NCI-H1694 treated with DMSO at 0.1 percent for 48 hours (cell line): Measurements from ENCODE around the gene ANKRD36.
"Not testable (repeated sequence)": the region's sequence is repeated elsewhere in the genome, so short reads cannot be mapped to it uniquely, and the experiment has no call there.

ENCODE experiments used
- DNase-seq: peaks from one replicate; lab custom pipeline; 2025; lab: John Stamatoyannopoulos, UW

ANKRD36 gene

GRCh38 chr2:97113050-97113881, at the start of gene ANKRD36:
Gene ANKRD36, plus strand, starts transcription at chr2:97113153. Its CDS starts 587 bp downstream, at chr2:97113740.
- DNase-seq, result not testable (repeated sequence)

- not testable (repeated sequence) for DNase-seq
Observed at GRCh38 chr2:97066030-97066429, 46.9 kb upstream of the ANKRD36 start.

GRCh38 chr2:97067279-97068004, 45.5 kb upstream of the ANKRD36 start:
- no peak for DNase-seq

GRCh38 chr2:97068074-97068473, 44.9 kb upstream of the ANKRD36 start:
- no peak for DNase-seq

- not testable (repeated sequence) for DNase-seq
Observed at GRCh38 chr2:97068722-97069121, 44.2 kb upstream of the ANKRD36 start.

- not testable (repeated sequence) for DNase-seq
Observed at GRCh38 chr2:97070915-97071314, 42.0 kb upstream of the ANKRD36 start.

- DNase-seq, result not testable (repeated sequence)
Observed at GRCh38 chr2:97077213-97077612, 35.7 kb upstream of the ANKRD36 start.

GRCh38 chr2:97080855-97081254, 32.1 kb upstream of the ANKRD36 start:
- DNase-seq, result not testable (repeated sequence)

GRCh38 chr2:97082206-97082605, 30.7 kb upstream of the ANKRD36 start:
- DNase-seq, result peak; percentile 13

GRCh38 chr2:97083516-97083915, 29.4 kb upstream of the ANKRD36 start:
- DNase-seq, result not testable (repeated sequence)

GRCh38 chr2:97085093-97085492, 27.9 kb upstream of the ANKRD36 start:
- DNase-seq, result not testable (repeated sequence)

GRCh38 chr2:97088706-97089105, 24.2 kb upstream of the ANKRD36 start:
- not testable (repeated sequence) for DNase-seq

GRCh38 chr2:97092946-97093345, 20.0 kb upstream of the ANKRD36 start:
- not testable (repeated sequence) for DNase-seq

- not testable (repeated sequence) for DNase-seq
Observed at GRCh38 chr2:97093983-97094771, 18.8 kb upstream of the ANKRD36 start.

- peak; percentile 60 for DNase-seq
Observed at GRCh38 chr2:97094772-97095611, 18.0 kb upstream of the ANKRD36 start, which contains the start of gene FAHD2B. Gene FAHD2B, minus strand, starts transcription at chr2:97094882. Its CDS starts 3,176 bp downstream, at chr2:97091706.

GRCh38 chr2:97095661-97096060, 17.3 kb upstream of the ANKRD36 start:
- DNase-seq, result no peak

- DNase-seq, result not testable (repeated sequence)
Observed at GRCh38 chr2:97098786-97099372, 14.1 kb upstream of the ANKRD36 start.

- DNase-seq, result not testable (repeated sequence)
Observed at GRCh38 chr2:97106878-97107277, 6.1 kb upstream of the ANKRD36 start.

GRCh38 chr2:97111246-97111645, 1.7 kb upstream of the ANKRD36 start:
- not testable (repeated sequence) for DNase-seq

- DNase-seq, result not testable (repeated sequence)
Observed at GRCh38 chr2:97112320-97113049, 468 bp upstream of the ANKRD36 start.
